Measurements from ENCODE around the gene CORO2B.

- TF ChIP-seq ZNF354B (CRISPR knock-in tag; IDR thresholded peaks at IDR 0.05) (no peak), KLF13 (tag; IDR thresholded peaks at IDR 0.05; ENCODE audit: borderline replicate concordance, low read depth) (no peak), E2F1 (CRISPR knock-in tag; IDR thresholded peaks at IDR 0.05) (no peak), CTCF (IDR thresholded peaks at IDR 0.05 in 2 of 3, conservative IDR thresholded peaks at IDR 0.05 in 1 of 3; ENCODE audit: insufficient read depth in 2 of 3, low read depth in 1 of 3, low read length in 3 of 3) (no peak), MCM3 (IDR thresholded peaks at IDR 0.05) (no peak)
These were observed 56.3 kb downstream of the CORO2B start for GRCh38 chr15:68635141-68635540.

All from K562 (cell line).